ENCODE results near the gene CLEC11A. TPM values are rescaled to one million over a fixed set of nuclear protein-coding genes. Genes with fewer than 3 reads are reported as not detected.

Gene CLEC11A
- total RNA-seq, 2 donors from 2014 or later, result 10.3 to 13.8 TPM

- no peaks in the 10 kb centered on the region for H3K27me3 ChIP-seq
- no peak overlapping the region for H3K27ac ChIP-seq
- TF ChIP-seq, protein P1, sequence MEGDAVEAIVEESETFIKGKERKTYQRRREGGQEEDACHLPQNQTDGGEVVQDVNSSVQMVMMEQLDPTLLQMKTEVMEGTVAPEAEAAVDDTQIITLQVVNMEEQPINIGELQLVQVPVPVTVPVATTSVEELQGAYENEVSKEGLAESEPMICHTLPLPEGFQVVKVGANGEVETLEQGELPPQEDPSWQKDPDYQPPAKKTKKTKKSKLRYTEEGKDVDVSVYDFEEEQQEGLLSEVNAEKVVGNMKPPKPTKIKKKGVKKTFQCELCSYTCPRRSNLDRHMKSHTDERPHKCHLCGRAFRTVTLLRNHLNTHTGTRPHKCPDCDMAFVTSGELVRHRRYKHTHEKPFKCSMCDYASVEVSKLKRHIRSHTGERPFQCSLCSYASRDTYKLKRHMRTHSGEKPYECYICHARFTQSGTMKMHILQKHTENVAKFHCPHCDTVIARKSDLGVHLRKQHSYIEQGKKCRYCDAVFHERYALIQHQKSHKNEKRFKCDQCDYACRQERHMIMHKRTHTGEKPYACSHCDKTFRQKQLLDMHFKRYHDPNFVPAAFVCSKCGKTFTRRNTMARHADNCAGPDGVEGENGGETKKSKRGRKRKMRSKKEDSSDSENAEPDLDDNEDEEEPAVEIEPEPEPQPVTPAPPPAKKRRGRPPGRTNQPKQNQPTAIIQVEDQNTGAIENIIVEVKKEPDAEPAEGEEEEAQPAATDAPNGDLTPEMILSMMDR (IDR thresholded peaks at IDR 0.05), result no peak
- H3K9me3 ChIP-seq, result no peaks in the 10 kb centered on the region
- H3K4me1 ChIP-seq, result no peaks in the 10 kb centered on the region
- H3K4me3 ChIP-seq, result no peak overlapping the region
- no peaks in the 10 kb centered on the region for H3K36me3 ChIP-seq
- DNase-seq (ENCODE audit: low spot score), result no peak
Observed at GRCh38 chr19:50710094-50710493, 13.1 kb upstream of the CLEC11A start.

- no peaks in the 10 kb centered on the region for H3K27me3 ChIP-seq
- H3K36me3 ChIP-seq, result no peaks in the 10 kb centered on the region
- TF ChIP-seq, protein P1 (IDR thresholded peaks at IDR 0.05), result no peak
- H3K4me3 ChIP-seq, result no peak overlapping the region
- no peak overlapping the region for H3K27ac ChIP-seq
- H3K9me3 ChIP-seq, result no peaks in the 10 kb centered on the region
- DNase-seq (ENCODE audit: low spot score), result no peak
- H3K4me1 ChIP-seq, result no peaks in the 10 kb centered on the region
Observed at GRCh38 chr19:50710612-50711011, 12.6 kb upstream of the CLEC11A start.

DNA sequence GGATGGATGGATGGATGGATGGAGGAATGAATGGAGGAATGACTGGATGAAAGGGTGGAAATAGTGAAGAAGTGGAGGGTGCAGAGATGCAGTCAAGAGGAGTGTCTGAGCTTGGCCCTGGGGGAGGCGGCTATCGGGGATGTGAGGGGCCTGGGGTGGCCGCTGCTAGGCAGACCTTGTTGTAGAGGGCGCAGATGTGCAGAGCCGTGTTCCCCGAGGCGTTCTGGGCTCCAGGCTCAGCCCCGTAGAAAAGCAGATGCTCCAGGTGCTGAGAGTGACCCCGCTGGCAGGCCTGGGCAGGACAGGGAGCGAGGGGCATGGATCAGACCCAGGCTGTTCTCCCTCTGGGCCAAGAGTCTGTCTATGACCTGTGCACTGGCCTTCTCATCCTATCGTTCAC lies 12.0 kb upstream of the CLEC11A start:
- H3K4me1 ChIP-seq, result no peaks in the 10 kb centered on the region
- H3K36me3 ChIP-seq, result no peaks in the 10 kb centered on the region
- H3K9me3 ChIP-seq, result no peaks in the 10 kb centered on the region
- H3K4me3 ChIP-seq, result no peak overlapping the region
- H3K27me3 ChIP-seq, result no peaks in the 10 kb centered on the region
- no peak for DNase-seq (ENCODE audit: low spot score)
- TF ChIP-seq, protein P1 (IDR thresholded peaks at IDR 0.05), result no peak
- no peak overlapping the region for H3K27ac ChIP-seq

GRCh38 chr19:50711805-50712204 lies 11.4 kb upstream of the CLEC11A start:
- Histone ChIP-seq H3K36me3 (no peaks in the 10 kb centered on the region), H3K4me1 (no peaks in the 10 kb centered on the region), H3K27ac (no peak overlapping the region), H3K4me3 (no peak overlapping the region), H3K9me3 (no peaks in the 10 kb centered on the region), H3K27me3 (no peaks in the 10 kb centered on the region)
- TF ChIP-seq, protein P1 (IDR thresholded peaks at IDR 0.05), result no peak
- no peak for DNase-seq (ENCODE audit: low spot score)

GRCh38 chr19:50712833-50713232 lies 10.3 kb upstream of the CLEC11A start:
- no peaks in the 10 kb centered on the region for H3K4me1 ChIP-seq
- no peak overlapping the region for H3K4me3 ChIP-seq
- H3K36me3 ChIP-seq, result no peaks in the 10 kb centered on the region
- DNase-seq (ENCODE audit: low spot score), result no peak
- no peak overlapping the region for H3K27ac ChIP-seq
- no peaks in the 10 kb centered on the region for H3K27me3 ChIP-seq
- TF ChIP-seq, protein P1 (IDR thresholded peaks at IDR 0.05), result no peak
- H3K9me3 ChIP-seq, result no peaks in the 10 kb centered on the region

DNA sequence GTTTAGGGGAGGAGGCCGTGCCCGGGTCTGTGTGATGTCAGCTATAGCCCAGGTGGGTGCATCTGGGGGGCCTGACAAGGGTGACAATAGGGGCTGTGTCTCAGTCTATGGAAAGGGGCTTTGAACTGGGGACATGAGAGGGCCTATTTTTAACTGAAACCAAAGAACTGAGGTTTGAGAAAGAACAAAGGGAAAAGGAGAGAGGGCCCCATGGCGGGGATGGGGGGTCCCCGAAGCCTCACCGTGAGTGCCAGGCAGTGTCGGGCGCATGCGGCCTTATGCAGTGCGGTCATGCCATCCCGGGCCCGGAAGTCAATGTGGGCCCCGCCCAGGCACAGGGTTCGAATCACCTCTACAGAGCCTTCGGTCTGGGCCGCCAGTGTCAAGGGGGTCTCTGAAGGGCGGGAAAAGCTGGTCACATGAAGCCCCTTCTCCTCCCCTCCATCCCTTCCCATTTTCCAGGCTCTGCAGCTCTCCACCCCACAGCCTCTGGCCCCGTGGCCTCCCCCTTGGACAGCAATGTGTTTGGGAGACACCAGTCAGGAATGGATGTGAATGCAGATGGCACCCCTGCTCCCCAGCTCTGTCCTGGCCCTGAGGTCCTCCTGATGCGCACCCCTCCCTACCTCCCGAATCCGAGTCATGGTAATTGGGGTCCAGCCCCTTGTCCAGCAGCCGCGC lies 9.5 kb upstream of the CLEC11A start:
- no peak overlapping the region for H3K4me3 ChIP-seq
- H3K36me3 ChIP-seq, result no peaks in the 10 kb centered on the region
- H3K27ac ChIP-seq, result no peak overlapping the region
- peaks cover 0 to 9% of the 10 kb centered on the region in 2 donors for H3K4me1 ChIP-seq
- H3K27me3 ChIP-seq, result peaks cover 0 to 1% of the 10 kb centered on the region in 2 donors
- TF ChIP-seq, protein P1 (IDR thresholded peaks at IDR 0.05), result no peak
- H3K9me3 ChIP-seq, result no peaks in the 10 kb centered on the region
- DNase-seq (ENCODE audit: low spot score), result no peak

All from right atrium auricular region (tissue), 2 donors.